ENCODE data around the gene MAP1LC3B2. TPM values are rescaled to one million over a fixed set of nuclear protein-coding genes. Genes with fewer than 3 reads are reported as not detected.

Gene MAP1LC3B2
- total RNA-seq, 6 donors from 2014 or later = 1.5 to 5.7 (median 2.5) TPM; not detected in 2

GRCh38 chr12:116595186-116595585, 36.0 kb downstream of the MAP1LC3B2 start:
- WGBS, 2 donors = 0 to 8% methylated on average over 1 of the region's 1 CpG
- DNase-seq = no peak
- H3K27ac ChIP-seq = no peak overlapping the region
- H3K9me3 ChIP-seq = no peaks in the 10 kb centered on the region
- TF ChIP-seq POLR2AphosphoS5 (IDR thresholded peaks at IDR 0.05) (no peak), CTCF (IDR thresholded peaks at IDR 0.05) (no peak), EP300 (IDR thresholded peaks at IDR 0.05) (no peak), POLR2A (IDR thresholded peaks at IDR 0.05) (no peak)
- peak in 1 of 2 donors; percentile 21 for ATAC-seq (ENCODE audit: low FRiP score in 2 of 2)
- no peaks in the 10 kb centered on the region for H3K36me3 ChIP-seq
- H3K27me3 ChIP-seq = no peaks in the 10 kb centered on the region
- H3K4me3 ChIP-seq = no peak overlapping the region
- peaks cover 33 to 42% (median 36%) of the 10 kb centered on the region in 4 donors for H3K4me1 ChIP-seq

GRCh38 chr12:116595672-116596071, 36.5 kb downstream of the MAP1LC3B2 start:
- Histone ChIP-seq H3K4me3 (no peak overlapping the region), H3K27me3 (no peaks in the 10 kb centered on the region), H3K36me3 (no peaks in the 10 kb centered on the region), H3K4me1 (peaks cover 33 to 42% (median 36%) of the 10 kb centered on the region in 4 donors), H3K9me3 (no peaks in the 10 kb centered on the region), H3K27ac (no peak overlapping the region)
- ATAC-seq (ENCODE audit: low FRiP score in 2 of 2) (no peak), DNase-seq (no peak)
- TF ChIP-seq EP300 (IDR thresholded peaks at IDR 0.05) = no peak
- TF ChIP-seq POLR2AphosphoS5 (IDR thresholded peaks at IDR 0.05) = no peak
- TF ChIP-seq POLR2A (IDR thresholded peaks at IDR 0.05) = no peak
- no peak for TF ChIP-seq CTCF (IDR thresholded peaks at IDR 0.05)

GRCh38 chr12:116597886-116598285, 38.7 kb downstream of the MAP1LC3B2 start:
- Histone ChIP-seq H3K4me1 (peaks cover 19 to 29% (median 24%) of the 10 kb centered on the region in 4 donors), H3K27ac (no peak overlapping the region), H3K9me3 (no peaks in the 10 kb centered on the region), H3K36me3 (no peaks in the 10 kb centered on the region), H3K27me3 (no peaks in the 10 kb centered on the region), H3K4me3 (no peak overlapping the region)
- 92 to 93% methylated on average over 1 of the region's 1 CpG for WGBS, 2 donors
- no peak for TF ChIP-seq POLR2A (IDR thresholded peaks at IDR 0.05)
- no peak for TF ChIP-seq EP300 (IDR thresholded peaks at IDR 0.05)
- no peak for TF ChIP-seq POLR2AphosphoS5 (IDR thresholded peaks at IDR 0.05)
- TF ChIP-seq CTCF (IDR thresholded peaks at IDR 0.05) = no peak
- DNase-seq = no peak
- no peak for ATAC-seq (ENCODE audit: low FRiP score in 2 of 2)

DNA sequence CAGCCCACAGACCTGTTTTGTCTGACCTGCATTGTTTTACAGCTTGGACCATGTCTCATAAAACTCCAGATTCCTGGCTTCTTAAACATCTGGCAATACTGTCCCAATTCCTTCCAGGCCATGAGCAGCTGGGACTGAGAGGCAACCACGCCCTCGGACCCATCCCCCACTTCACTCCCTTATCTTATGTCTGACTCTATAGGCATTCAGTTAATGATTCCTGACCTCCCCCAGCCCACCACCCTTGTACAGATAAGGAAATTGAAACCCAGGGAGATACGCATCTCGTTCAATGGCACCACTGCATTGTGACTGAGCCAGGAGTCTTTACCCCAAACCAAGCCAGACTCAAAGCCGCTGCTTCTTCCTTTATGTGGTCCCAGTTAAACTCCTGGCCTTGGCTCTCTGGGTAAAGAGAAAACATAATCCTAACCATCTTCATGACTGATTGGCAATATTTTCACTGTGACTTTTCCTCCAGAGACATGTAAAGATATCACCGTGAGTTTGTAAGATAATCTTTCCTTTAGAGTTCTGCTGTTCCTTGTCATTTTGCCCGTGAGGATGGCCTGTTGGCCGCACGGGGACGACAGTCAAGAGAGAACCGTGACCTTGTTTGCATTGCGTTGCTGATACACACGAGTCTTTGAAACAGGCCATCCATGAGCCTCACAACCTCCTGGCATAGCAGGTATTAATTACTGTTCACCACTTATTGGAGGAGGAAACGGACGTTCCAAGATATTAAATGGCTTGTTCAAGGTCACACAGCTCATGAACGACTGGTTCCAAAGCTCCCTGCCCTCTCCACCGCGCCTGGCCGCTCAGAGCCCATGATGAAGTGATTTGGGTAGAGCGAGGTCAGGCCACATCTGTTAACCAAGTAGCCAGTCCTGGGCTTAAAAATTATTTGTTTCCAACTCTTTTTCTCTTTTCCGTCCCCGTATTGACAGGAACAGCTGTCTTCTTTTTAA, 39.4 kb downstream of the MAP1LC3B2 start:
- peak overlapping the region; percentile 64 to 79 (median 76) for H3K27ac ChIP-seq

More for the DNA sequence above, 39.4 kb downstream of the MAP1LC3B2 start:
- peak in 1 of 2 donors; percentile 33 for ATAC-seq (ENCODE audit: low FRiP score in 2 of 2)
- TF ChIP-seq EP300 (IDR thresholded peaks at IDR 0.05) = no peak
- no peak for TF ChIP-seq POLR2AphosphoS5 (IDR thresholded peaks at IDR 0.05)
- no peak for TF ChIP-seq POLR2A (IDR thresholded peaks at IDR 0.05)
- TF ChIP-seq CTCF (IDR thresholded peaks at IDR 0.05) = no peak
- no peak for DNase-seq
- no peaks in the 10 kb centered on the region for H3K27me3 ChIP-seq
- no peaks in the 10 kb centered on the region for H3K9me3 ChIP-seq
- H3K4me1 ChIP-seq = peaks cover 17 to 25% (median 20%) of the 10 kb centered on the region in 4 donors
- H3K4me3 ChIP-seq = peak overlapping the region in 3 of 4 donors; percentile 19 to 38 (median 36)
- H3K36me3 ChIP-seq = no peaks in the 10 kb centered on the region
- 75% methylated on average over 22 of the region's 22 CpGs for WGBS, 2 donors

Measured in upper lobe of left lung (tissue), 6 donors.